Measurements from ENCODE around the gene PRKN.

The PRKN gene

GRCh38 chr6:161482517-161482858 lies 1245.1 kb downstream of the PRKN start:
- no peak for DNase-seq (ENCODE audit: low read depth in 2 of 3, low spot score in 2 of 3)

- DNase-seq (ENCODE audit: low read depth in 2 of 3, low spot score in 2 of 3): no peak
Observed at GRCh38 chr6:161481786-161482516, 1245.6 kb downstream of the PRKN start.

- DNase-seq (ENCODE audit: low read depth in 2 of 3, low spot score in 2 of 3): no peak
Observed at GRCh38 chr6:161480421-161481155, 1247.0 kb downstream of the PRKN start.

GRCh38 chr6:161479376-161479775 lies 1248.2 kb downstream of the PRKN start:
- no peak for DNase-seq (ENCODE audit: low read depth in 2 of 3, low spot score in 2 of 3)

- no peak for DNase-seq (ENCODE audit: low read depth in 2 of 3, low spot score in 2 of 3)
Observed at GRCh38 chr6:161477876-161478425, 1249.6 kb downstream of the PRKN start.

GRCh38 chr6:161476711-161477110 lies 1250.9 kb downstream of the PRKN start:
- DNase-seq (ENCODE audit: low read depth in 2 of 3, low spot score in 2 of 3): no peak

GRCh38 chr6:161465403-161465802 lies 1262.2 kb downstream of the PRKN start:
- DNase-seq (ENCODE audit: low read depth in 2 of 3, low spot score in 2 of 3): no peak

- DNase-seq (ENCODE audit: low read depth in 2 of 3, low spot score in 2 of 3): no peak
Observed at GRCh38 chr6:161463071-161463470, 1264.5 kb downstream of the PRKN start.

- no peak for DNase-seq (ENCODE audit: low read depth in 2 of 3, low spot score in 2 of 3)
Observed at GRCh38 chr6:161462148-161462547, 1265.4 kb downstream of the PRKN start.

- DNase-seq (ENCODE audit: low read depth in 2 of 3, low spot score in 2 of 3): no peak
Observed at GRCh38 chr6:161459008-161459615, 1268.5 kb downstream of the PRKN start.

- DNase-seq (ENCODE audit: low read depth in 2 of 3, low spot score in 2 of 3): no peak
Observed at GRCh38 chr6:161458201-161458951, 1269.2 kb downstream of the PRKN start.

GRCh38 chr6:161455848-161456247 lies 1271.7 kb downstream of the PRKN start:
- DNase-seq (ENCODE audit: low read depth in 2 of 3, low spot score in 2 of 3): no peak

GRCh38 chr6:161453558-161453957 lies 1274.0 kb downstream of the PRKN start:
- no peak for DNase-seq (ENCODE audit: low read depth in 2 of 3, low spot score in 2 of 3)

GRCh38 chr6:161452241-161452640 lies 1275.3 kb downstream of the PRKN start:
- no peak for DNase-seq (ENCODE audit: low read depth in 2 of 3, low spot score in 2 of 3)

GRCh38 chr6:161449521-161449920 lies 1278.0 kb downstream of the PRKN start:
- DNase-seq (ENCODE audit: low read depth in 2 of 3, low spot score in 2 of 3): no peak

GRCh38 chr6:161446949-161447348 lies 1280.6 kb downstream of the PRKN start:
- no peak for DNase-seq (ENCODE audit: low read depth in 2 of 3, low spot score in 2 of 3)

- no peak for DNase-seq (ENCODE audit: low read depth in 2 of 3, low spot score in 2 of 3)
Observed at GRCh38 chr6:161446296-161446925, 1281.2 kb downstream of the PRKN start.

GRCh38 chr6:161445021-161445799 lies 1282.4 kb downstream of the PRKN start:
- DNase-seq (ENCODE audit: low read depth in 2 of 3, low spot score in 2 of 3): no peak

GRCh38 chr6:161444464-161444863 lies 1283.1 kb downstream of the PRKN start:
- DNase-seq (ENCODE audit: low read depth in 2 of 3, low spot score in 2 of 3): no peak

- DNase-seq (ENCODE audit: low read depth in 2 of 3, low spot score in 2 of 3): no peak
Observed at GRCh38 chr6:161443848-161444247, 1283.7 kb downstream of the PRKN start.

All from activated CD8-positive, alpha-beta memory T cell treated with anti-CD3 and anti-CD28 coated beads for 48 hours (primary cell).